Heart left ventricle (tissue), 16 donors: ENCODE measurements around the gene ZNF638. TPM values are rescaled to one million over a fixed set of nuclear protein-coding genes. Genes with fewer than 3 reads are reported as not detected.

Source experiments
- ATAC-seq, 4 donors: fragments of 200-7000 bp; cut with Tn5 transposase; one replicate each; pipeline ENCODE4 v1.9.1; 2020 to 2022; ENCODE audit warnings: moderate library complexity in 4 of 4, mild to moderate bottlenecking in 3 of 4, moderate number of reproducible peaks in 1 of 4
- DNase-seq, 5 donors: peaks; one replicate each; pipeline ENCODE4 v3.0.0-alpha.2; 2020
- H3K27ac ChIP-seq, 12 donors: fragments of 200-600 bp; sonication (generic) in 4 of 12; one replicate each; pipeline versions ENCODE4 v1.5.0 to v1.8.0; 2016 to 2022; ENCODE audit warnings: mild to moderate bottlenecking in 2 of 12
- H3K27me3 ChIP-seq, 9 donors: fragments of 200-600 bp; sonication (generic) in 2 of 9; one replicate each; pipeline versions ENCODE4 v1.5.1 to v1.8.0; 2016 to 2022; ENCODE audit warnings: mild to moderate bottlenecking in 3 of 9
- H3K36me3 ChIP-seq, 9 donors: fragments of 200-600 bp; sonication (generic) in 2 of 9; one replicate each; pipeline versions ENCODE4 v1.5.0 to v1.8.0; 2018 to 2022; ENCODE audit warnings: mild to moderate bottlenecking in 2 of 9
- H3K4me1 ChIP-seq, 12 donors: fragments of 200-600 bp; sonication (generic) in 4 of 12; one replicate each; pipeline versions ENCODE4 v1.5.0 to v1.8.0; 2016 to 2022; ENCODE audit warnings: mild to moderate bottlenecking in 3 of 12
- H3K4me3 ChIP-seq, 12 donors: fragments of 200-600 bp; sonication (generic) in 4 of 12; one replicate each; pipeline versions ENCODE4 v1.5.0 to v1.8.0; 2017 to 2022; ENCODE audit warnings: mild to moderate bottlenecking in 9 of 12, moderate library complexity in 4 of 12
- H3K9me3 ChIP-seq, 12 donors: fragments of 200-600 bp; sonication (generic) in 4 of 12; one replicate each; pipeline versions ENCODE4 v1.5.0 to v1.8.0; 2016 to 2022; ENCODE audit warnings: mild to moderate bottlenecking in 1 of 12
- POLR2A ChIP-seq, 2 donors: fragments of 450-650 bp; IDR thresholded peaks; one replicate each; pipeline ENCODE4 v1.6.1; 2017; ENCODE audit warnings: antibody characterized with exemption in 2 of 2, mild to moderate bottlenecking in 2 of 2, moderate library complexity in 2 of 2
- WGBS, 4 donors: extraction: QIAGEN DNeasy Blood & Tissue Kit in 2 of 4; methylation state at CpG; one replicate each; pipeline versions ENCODE4 v1.1.5 to v1.1.7; 2013 to 2018; 5-methylcytosine and 5-hydroxymethylcytosine counted together
- intact Hi-C, 10 donors: fragments of 100-400 bp; cut with DNase I; formaldehyde crosslinking; loops; one replicate each; pipeline versions ENCODE4 v1.11.1 to v1.14.2; 2022
- polyA plus RNA-seq, 2 donors: library from polyadenylated mRNA; stranded (reverse); fragments of 200-250 nt; gene quantifications; one replicate each; pipeline ENCODE4 v1.2.3, GENCODE V29; 2013
- total RNA-seq, 9 donors: library from RNA; depleted of rRNA in 2 of 9; stranded (reverse); fragments of >200 nt in 2 of 9; fragmentation: NEBNext Ultra II Directional in 3 of 9; extraction: Animal tissue kit (Norgen Biotek cat#: 25700) in 3 of 9; gene quantifications; one replicate each; pipeline versions ENCODE4 v1.1.0 to v1.2.4, GENCODE V29; 2016 to 2023
- TF ChIP-seq, protein P1 (sequence below), 12 donors: fragments of 200-600 bp; sonication (generic) in 4 of 12; IDR thresholded peaks; one replicate each; pipeline versions ENCODE4 v1.5.0 to v1.8.0; 2018 to 2022; ENCODE audit warnings: antibody characterized with exemption in 12 of 12, mild to moderate bottlenecking in 5 of 12
- donor health status: ischemic (EF 13 %, LVEDD 7.1; RV severe dilation, severe dysfunction).
- donor health status: healthy with polysubstance abuse.
- donor health status: DM: no; HTN: yes; CAD: no.
- donor health status: DM: no; HTN: no; CAD: no.
- donor health status: ischemic (EF 25% LVEDD 6.9; RV normal size, moderate dysfunction).
- donor health status: ischemic (EF 25% LVEDD 5.7; RV mildly dilated, moderate dysfunction).
- donor health status: healthy.
- donor health status: DM: yes; HTN: yes; CAD: no.
- donor health status: ischemic (EF 35%, LVEDD 5.7; RV mildly dilated, moderate dysfunction).
- donor health status: nonischemic (EF 11% LVEDD 7.7; RV severe dilation, severe dysfunction).
- donor health status: DM: yes; HTN: yes; CAD: no.
- donor health status: PGD.
- donor health status: ischemic (EF 29% LVEDD 5.4; RV normal size, mild dysfunction).
- donor health status: nonischemic (EF 23%, LVEDD 6.1; RV moderate dilation, normal function).

Gene ZNF638
- total and polyA plus RNA-seq, 11 donors, result 48.6 to 118 (median 84.1) TPM

DNA sequence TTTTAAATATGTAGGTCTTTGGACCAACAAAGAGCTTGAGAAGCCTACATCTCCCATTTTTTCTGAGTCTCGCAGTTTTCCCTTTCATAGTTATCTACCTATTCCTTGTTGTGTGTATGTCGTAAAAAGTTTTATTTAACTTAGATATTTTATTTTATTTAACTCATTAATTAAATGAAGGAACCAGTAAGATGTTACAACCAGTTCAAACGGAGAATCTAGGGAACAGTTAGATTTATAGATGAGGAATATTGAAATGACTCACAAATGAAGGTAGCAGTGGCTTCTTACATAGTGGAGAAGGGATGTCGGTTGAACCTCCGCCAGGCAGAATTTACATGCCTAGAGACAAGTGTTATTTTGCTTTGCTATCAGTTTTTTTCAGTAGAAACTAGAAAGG, 48.5 kb upstream of the ZNF638 start:
- peak overlapping the region in 3 of 12 donors; percentile 45 to 91 (median 63) for H3K27ac ChIP-seq
- 89 to 95% (median 93%) methylated on average over 5 of the region's 5 CpGs for WGBS, 4 donors

DNA sequence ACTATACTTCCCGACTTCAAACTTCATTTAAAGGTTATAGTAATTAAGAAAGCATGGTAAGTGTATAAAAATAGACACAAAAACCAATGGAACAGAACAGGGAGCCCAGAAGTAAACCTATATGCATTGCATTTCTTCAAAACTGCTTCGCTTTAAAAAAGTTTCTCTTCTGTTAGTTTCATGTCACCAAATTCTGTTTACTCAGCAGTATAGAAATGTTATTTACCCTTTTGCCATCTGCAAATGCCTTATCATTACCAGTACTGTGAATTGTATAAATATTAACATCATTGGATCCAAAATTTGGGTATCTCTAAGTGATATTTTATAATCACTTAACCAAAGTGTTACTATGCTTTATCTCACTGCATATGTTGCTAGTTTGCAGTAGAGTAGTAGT, 45.9 kb upstream of the ZNF638 start:
- ATAC-seq (no peak), DNase-seq (no peak)
- Histone ChIP-seq H3K27ac (no peak overlapping the region), H3K27me3 (no peaks in the 10 kb centered on the region), H3K4me3 (no peak overlapping the region), H3K36me3 (no peaks in the 10 kb centered on the region), H3K9me3 (no peaks in the 10 kb centered on the region), H3K4me1 (peaks cover 0 to 38% (median 14%) of the 10 kb centered on the region in 12 donors)
- whole genome bisulfite sequencing, 4 donors, result 84 to 93% (median 90%) methylated on average over 2 of the region's 2 CpGs
- no peak for TF ChIP-seq POLR2A (IDR thresholded peaks at IDR 0.05)
- TF ChIP-seq, protein P1, sequence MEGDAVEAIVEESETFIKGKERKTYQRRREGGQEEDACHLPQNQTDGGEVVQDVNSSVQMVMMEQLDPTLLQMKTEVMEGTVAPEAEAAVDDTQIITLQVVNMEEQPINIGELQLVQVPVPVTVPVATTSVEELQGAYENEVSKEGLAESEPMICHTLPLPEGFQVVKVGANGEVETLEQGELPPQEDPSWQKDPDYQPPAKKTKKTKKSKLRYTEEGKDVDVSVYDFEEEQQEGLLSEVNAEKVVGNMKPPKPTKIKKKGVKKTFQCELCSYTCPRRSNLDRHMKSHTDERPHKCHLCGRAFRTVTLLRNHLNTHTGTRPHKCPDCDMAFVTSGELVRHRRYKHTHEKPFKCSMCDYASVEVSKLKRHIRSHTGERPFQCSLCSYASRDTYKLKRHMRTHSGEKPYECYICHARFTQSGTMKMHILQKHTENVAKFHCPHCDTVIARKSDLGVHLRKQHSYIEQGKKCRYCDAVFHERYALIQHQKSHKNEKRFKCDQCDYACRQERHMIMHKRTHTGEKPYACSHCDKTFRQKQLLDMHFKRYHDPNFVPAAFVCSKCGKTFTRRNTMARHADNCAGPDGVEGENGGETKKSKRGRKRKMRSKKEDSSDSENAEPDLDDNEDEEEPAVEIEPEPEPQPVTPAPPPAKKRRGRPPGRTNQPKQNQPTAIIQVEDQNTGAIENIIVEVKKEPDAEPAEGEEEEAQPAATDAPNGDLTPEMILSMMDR (IDR thresholded peaks at IDR 0.05), result no peak
- intact Hi-C loops, result loop anchor here in 1 of 10 donors (10.0 kb wide), 1 partner anchor 49 kb away; the partner anchor contains the start of gene ZNF638

More for the DNA sequence above, 48.5 kb upstream of the ZNF638 start:
- peaks cover 0 to 50% (median 19%) of the 10 kb centered on the region in 12 donors for H3K4me1 ChIP-seq
- DNase-seq, result no peak
- no peak for ATAC-seq
- TF ChIP-seq, protein P1 (IDR thresholded peaks at IDR 0.05), result no peak
- no peak for TF ChIP-seq POLR2A (IDR thresholded peaks at IDR 0.05)
- H3K36me3 ChIP-seq, result no peaks in the 10 kb centered on the region
- no peak overlapping the region for H3K4me3 ChIP-seq
- H3K27me3 ChIP-seq, result no peaks in the 10 kb centered on the region
- intact Hi-C loops, result loop anchor here in 1 of 10 donors (10.0 kb wide), 1 partner anchor 52 kb away; the partner anchor contains the start of gene ZNF638
- no peaks in the 10 kb centered on the region for H3K9me3 ChIP-seq

DNA sequence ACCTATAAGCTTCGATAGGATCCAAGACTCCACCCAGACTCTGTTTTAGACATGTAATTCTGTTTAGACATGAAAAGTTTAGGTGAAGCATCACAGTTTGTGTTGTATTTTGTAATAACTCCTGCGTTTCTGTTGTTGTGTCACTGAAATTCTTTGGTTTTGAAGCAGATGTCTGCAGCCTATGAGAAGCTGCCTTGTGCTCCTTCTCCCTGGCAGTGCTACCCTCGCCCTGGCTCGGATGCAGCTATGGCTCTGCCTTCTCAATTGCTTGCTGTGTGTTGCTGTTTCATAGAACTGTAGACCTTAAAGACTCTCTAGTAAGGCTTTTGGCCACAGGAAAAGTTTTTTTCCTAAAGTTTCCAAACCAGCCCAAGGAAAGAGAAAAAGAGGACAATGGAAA, 40.2 kb upstream of the ZNF638 start:
- no peaks in the 10 kb centered on the region for H3K27me3 ChIP-seq
- no peak overlapping the region for H3K27ac ChIP-seq
- H3K36me3 ChIP-seq, result no peaks in the 10 kb centered on the region
- DNase-seq (no peak), ATAC-seq (peak in 3 of 4 donors; percentile 47 to 67 (median 51))
- H3K9me3 ChIP-seq, result no peaks in the 10 kb centered on the region
- TF ChIP-seq, protein P1 (IDR thresholded peaks at IDR 0.05), result no peak
- H3K4me1 ChIP-seq, result peaks cover 0 to 25% (median 3%) of the 10 kb centered on the region in 12 donors
- intact Hi-C loops, result no loop called here
- H3K4me3 ChIP-seq, result no peak overlapping the region
- WGBS, 4 donors, result 44 to 65% (median 54%) methylated on average over 4 of the region's 4 CpGs

DNA sequence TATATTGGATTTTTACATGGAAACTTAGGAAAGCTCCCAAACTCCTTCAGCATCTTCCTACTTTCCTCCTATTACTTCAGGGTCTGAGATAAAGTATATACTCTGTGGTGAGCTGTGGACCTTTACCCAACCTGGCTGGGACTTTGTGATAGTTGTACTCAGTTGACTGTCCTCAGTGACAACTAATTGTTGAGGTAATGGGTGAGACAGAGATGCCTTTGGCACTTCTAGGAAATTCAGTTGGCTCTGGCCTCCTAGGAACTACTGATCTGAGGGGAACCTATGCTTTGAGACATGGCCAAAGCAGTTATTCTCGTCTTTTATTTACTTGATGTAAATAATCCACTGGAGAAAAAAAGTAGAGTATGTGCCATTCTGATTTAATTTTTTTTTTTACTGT, 39.4 kb upstream of the ZNF638 start:
- Histone ChIP-seq H3K36me3 (no peaks in the 10 kb centered on the region), H3K9me3 (no peaks in the 10 kb centered on the region), H3K27me3 (no peaks in the 10 kb centered on the region), H3K4me3 (no peak overlapping the region), H3K27ac (no peak overlapping the region), H3K4me1 (peaks cover 0 to 25% (median 3%) of the 10 kb centered on the region in 12 donors)
- WGBS, 4 donors, result 45 to 60% (median 49%) methylated on average over 1 of the region's 1 CpG
- DNase-seq (no peak), ATAC-seq (peak in 1 of 4 donors; percentile 34)
- intact Hi-C loops, result no loop called here
- TF ChIP-seq, protein P1 (IDR thresholded peaks at IDR 0.05), result no peak
- no peak for TF ChIP-seq POLR2A (IDR thresholded peaks at IDR 0.05)
